Thyroid gland (tissue), 4 donors: Measurements from ENCODE around the gene CD96.
"Not testable (repeated sequence)": the region's sequence is repeated elsewhere in the genome, so short reads cannot be mapped to it uniquely, and the experiment has no call there.

Source experiments
- POLR2A ChIP-seq, 2 donors: fragments of 450-650 bp; IDR thresholded peaks; one replicate each; pipeline ENCODE4 v1.6.1; 2017; ENCODE audit warnings: antibody characterized with exemption in 2 of 2, mild to moderate bottlenecking in 2 of 2, moderate library complexity in 1 of 2
- TF ChIP-seq, protein P1 (sequence below), 6 experiments: fragments of 200-600 bp in 3 of 6; fragments of 450-650 bp in 3 of 6; sonication (generic) in 3 of 6; IDR thresholded peaks; one replicate each; pipeline ENCODE4 v1.5.1; 2016 to 2019; ENCODE audit warnings: antibody characterized with exemption in 6 of 6, mild to moderate bottlenecking in 2 of 6, inconsistent platforms in 1 of 6, moderate library complexity in 1 of 6

- not testable (repeated sequence) for TF ChIP-seq POLR2A (IDR thresholded peaks at IDR 0.05)
- TF ChIP-seq, protein P1, sequence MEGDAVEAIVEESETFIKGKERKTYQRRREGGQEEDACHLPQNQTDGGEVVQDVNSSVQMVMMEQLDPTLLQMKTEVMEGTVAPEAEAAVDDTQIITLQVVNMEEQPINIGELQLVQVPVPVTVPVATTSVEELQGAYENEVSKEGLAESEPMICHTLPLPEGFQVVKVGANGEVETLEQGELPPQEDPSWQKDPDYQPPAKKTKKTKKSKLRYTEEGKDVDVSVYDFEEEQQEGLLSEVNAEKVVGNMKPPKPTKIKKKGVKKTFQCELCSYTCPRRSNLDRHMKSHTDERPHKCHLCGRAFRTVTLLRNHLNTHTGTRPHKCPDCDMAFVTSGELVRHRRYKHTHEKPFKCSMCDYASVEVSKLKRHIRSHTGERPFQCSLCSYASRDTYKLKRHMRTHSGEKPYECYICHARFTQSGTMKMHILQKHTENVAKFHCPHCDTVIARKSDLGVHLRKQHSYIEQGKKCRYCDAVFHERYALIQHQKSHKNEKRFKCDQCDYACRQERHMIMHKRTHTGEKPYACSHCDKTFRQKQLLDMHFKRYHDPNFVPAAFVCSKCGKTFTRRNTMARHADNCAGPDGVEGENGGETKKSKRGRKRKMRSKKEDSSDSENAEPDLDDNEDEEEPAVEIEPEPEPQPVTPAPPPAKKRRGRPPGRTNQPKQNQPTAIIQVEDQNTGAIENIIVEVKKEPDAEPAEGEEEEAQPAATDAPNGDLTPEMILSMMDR (IDR thresholded peaks at IDR 0.05): not testable (repeated sequence)
Observed at GRCh38 chr3:111630638-111631037, 88.6 kb downstream of the CD96 start.
